Measurements from ENCODE around the gene JARID2.
A peak's percentile ranks its signal among the peaks of the same experiment; 100 is the strongest.

JARID2 gene

GRCh38 chr6:15520626-15521203, 274.8 kb downstream of the JARID2 start:
- H3K4me3 ChIP-seq (ENCODE audit: low read depth, low read length), result no peak overlapping the region
- TF ChIP-seq MAX (IDR thresholded peaks at IDR 0.05; ENCODE audit: low read depth, low read length) (no peak), MYC (IDR thresholded peaks at IDR 0.05; ENCODE audit: low read depth, low read length) (no peak), POLR2A (IDR thresholded peaks at IDR 0.05; ENCODE audit: extremely low read depth, insufficient read length) (no peak), CTCF (IDR thresholded peaks at IDR 0.05; ENCODE audit: low read depth, low read length) (no peak)
- DNase-seq (ENCODE audit: low read depth), result no peak

GRCh38 chr6:15521582-15521981, 275.7 kb downstream of the JARID2 start:
- TF ChIP-seq POLR2A (IDR thresholded peaks at IDR 0.05; ENCODE audit: extremely low read depth, insufficient read length) (no peak), CTCF (IDR thresholded peaks at IDR 0.05; ENCODE audit: low read depth, low read length) (no peak), MAX (IDR thresholded peaks at IDR 0.05; ENCODE audit: low read depth, low read length) (no peak), MYC (IDR thresholded peaks at IDR 0.05; ENCODE audit: low read depth, low read length) (no peak)

GRCh38 chr6:15522026-15522425, 276.2 kb downstream of the JARID2 start:
- TF ChIP-seq MAX (IDR thresholded peaks at IDR 0.05; ENCODE audit: low read depth, low read length) (no peak), CTCF (IDR thresholded peaks at IDR 0.05; ENCODE audit: low read depth, low read length) (no peak), MYC (IDR thresholded peaks at IDR 0.05; ENCODE audit: low read depth, low read length) (no peak), POLR2A (IDR thresholded peaks at IDR 0.05; ENCODE audit: extremely low read depth, insufficient read length) (no peak)
- no peak for DNase-seq (ENCODE audit: low read depth)
- H3K4me3 ChIP-seq (ENCODE audit: low read depth, low read length), result no peak overlapping the region

More at GRCh38 chr6:15521582-15521981, 275.7 kb downstream of the JARID2 start:
- H3K4me3 ChIP-seq (ENCODE audit: low read depth, low read length), result no peak overlapping the region
- no peak for DNase-seq (ENCODE audit: low read depth)

GRCh38 chr6:15522427-15522826, 276.6 kb downstream of the JARID2 start:
- TF ChIP-seq POLR2A (IDR thresholded peaks at IDR 0.05; ENCODE audit: extremely low read depth, insufficient read length) (no peak), MYC (IDR thresholded peaks at IDR 0.05; ENCODE audit: low read depth, low read length) (peak; percentile 43; the same call in 1 of the 2 replicates), CTCF (IDR thresholded peaks at IDR 0.05; ENCODE audit: low read depth, low read length) (no peak)
- DNase-seq (ENCODE audit: low read depth), result peak; percentile 41
- no peak overlapping the region for H3K4me3 ChIP-seq (ENCODE audit: low read depth, low read length)

GRCh38 chr6:15522856-15523529, 277.1 kb downstream of the JARID2 start:
- TF ChIP-seq MYC (IDR thresholded peaks at IDR 0.05; ENCODE audit: low read depth, low read length) (no peak), POLR2A (IDR thresholded peaks at IDR 0.05; ENCODE audit: extremely low read depth, insufficient read length) (no peak), MAX (IDR thresholded peaks at IDR 0.05; ENCODE audit: low read depth, low read length) (no peak), CTCF (IDR thresholded peaks at IDR 0.05; ENCODE audit: low read depth, low read length) (no peak)
- H3K4me3 ChIP-seq (ENCODE audit: low read depth, low read length), result no peak overlapping the region
- no peak for DNase-seq (ENCODE audit: low read depth)

Measured in NB4 (cell line).